IPS DF 4.7 (cell line): Measurements from ENCODE around the gene MGAT4B.
"Not testable (repeated sequence)": the region's sequence is repeated elsewhere in the genome, so short reads cannot be mapped to it uniquely, and the experiment has no call there.

ENCODE experiments used
- DNase-seq: peaks from one replicate; pipeline ENCODE4 v3.0.0-alpha.2; 2013; ENCODE audit warnings: low spot score; ENCODE audit errors: extremely low read depth

The MGAT4B gene

GRCh38 chr5:179795049-179795862 lies 11.4 kb downstream of the MGAT4B start:
- DNase-seq = no peak

- no peak for DNase-seq
These were observed 12.1 kb downstream of the MGAT4B start for GRCh38 chr5:179794575-179794974.

GRCh38 chr5:179794171-179794570 lies 12.5 kb downstream of the MGAT4B start:
- DNase-seq = no peak

- DNase-seq = no peak
These were observed 13.1 kb downstream of the MGAT4B start, which contains the start of gene LTC4S for GRCh38 chr5:179793468-179794139. TSS of gene LTC4S (plus strand) at chr5:179793986. CDS start at chr5:179794081, 95 bp downstream.

GRCh38 chr5:179792612-179793467 lies 13.8 kb downstream of the MGAT4B start:
- DNase-seq = no peak

GRCh38 chr5:179791881-179792611 lies 14.6 kb downstream of the MGAT4B start:
- no peak for DNase-seq

GRCh38 chr5:179789278-179789677 lies 17.4 kb downstream of the MGAT4B start:
- not testable (repeated sequence) for DNase-seq

- no peak for DNase-seq
These were observed 18.3 kb downstream of the MGAT4B start for GRCh38 chr5:179788193-179788854.

GRCh38 chr5:179786861-179787260 lies 19.8 kb downstream of the MGAT4B start:
- DNase-seq = no peak

GRCh38 chr5:179783128-179783527 lies 23.5 kb downstream of the MGAT4B start:
- DNase-seq = no peak

GRCh38 chr5:179781846-179782245 lies 24.8 kb downstream of the MGAT4B start:
- DNase-seq = no peak

- DNase-seq = no peak
These were observed 26.3 kb downstream of the MGAT4B start for GRCh38 chr5:179780362-179780761.

- no peak for DNase-seq
These were observed 26.8 kb downstream of the MGAT4B start for GRCh38 chr5:179779826-179780225.

- no peak for DNase-seq
These were observed 28.1 kb downstream of the MGAT4B start for GRCh38 chr5:179778591-179778990.

GRCh38 chr5:179777909-179778308 lies 28.8 kb downstream of the MGAT4B start:
- no peak for DNase-seq

- DNase-seq = no peak
These were observed 29.2 kb downstream of the MGAT4B start for GRCh38 chr5:179777456-179777855.

- DNase-seq = no peak
These were observed 30.2 kb downstream of the MGAT4B start for GRCh38 chr5:179776411-179776938.

- no peak for DNase-seq
These were observed 32.2 kb downstream of the MGAT4B start for GRCh38 chr5:179774442-179774841.

GRCh38 chr5:179773686-179774040 lies 33.0 kb downstream of the MGAT4B start:
- DNase-seq = no peak

GRCh38 chr5:179772351-179772750 lies 34.3 kb downstream of the MGAT4B start:
- DNase-seq = no peak
